Muscle of leg (tissue), 11 donors: ENCODE results near the gene RANBP3. TPM values are rescaled to one million over a fixed set of nuclear protein-coding genes. Genes with fewer than 3 reads are reported as not detected.

ENCODE experiments used
- DNase-seq: peaks from one replicate; pipeline ENCODE4 v3.0.0; 2013
- H3K27ac ChIP-seq: one replicate; pipeline ENCODE4 v1.5.1; 2013; ENCODE audit warnings: mild to moderate bottlenecking, low read length, control low read depth
- H3K27me3 ChIP-seq: one replicate; pipeline ENCODE4 v1.6.1; 2013; ENCODE audit warnings: low read length; ENCODE audit not compliant: control insufficient read depth, insufficient read depth
- H3K36me3 ChIP-seq: one replicate; pipeline ENCODE4 v1.6.1; 2013; ENCODE audit warnings: low read length; ENCODE audit not compliant: control insufficient read depth, insufficient read depth
- H3K4me1 ChIP-seq: one replicate; pipeline ENCODE4 v1.6.1; 2013; ENCODE audit warnings: low read length; ENCODE audit not compliant: control insufficient read depth, insufficient read depth
- H3K4me3 ChIP-seq: one replicate; pipeline ENCODE4 v1.5.1; 2013; ENCODE audit warnings: low read length, control low read depth
- H3K9me3 ChIP-seq: replicated peaks from 2 replicates; pipeline ENCODE4 v1.6.1; 2013; ENCODE audit warnings: low read depth, low read length; ENCODE audit not compliant: control insufficient read depth
- WGBS: methylation state at CpG from one replicate; pipeline ENCODE4 v1.1.5; 2013; ENCODE audit warnings: missing lambda C conversion rate; ENCODE audit not compliant: insufficient coverage; 5-methylcytosine and 5-hydroxymethylcytosine counted together
- polyA plus RNA-seq, 8 donors: library from polyadenylated mRNA; unstranded; fragments of 120-200 nt; gene quantifications; one replicate each; pipeline versions ENCODE4 v1.2.1 to v1.2.3, GENCODE V29; 2013; ENCODE audit warnings: inconsistent platforms in 1 of 8, low replicate concordance in 1 of 8; ENCODE audit not compliant: insufficient read length in 8 of 8, insufficient read depth in 1 of 8
- total RNA-seq: library from RNA; stranded (reverse); fragments of 120-200 nt; gene quantifications from one replicate; pipeline ENCODE4 v1.2.4, GENCODE V29; 2013

The RANBP3 gene
- total and polyA plus RNA-seq, 9 donors: 29.2 to 52.4 (median 43.6) TPM

DNA sequence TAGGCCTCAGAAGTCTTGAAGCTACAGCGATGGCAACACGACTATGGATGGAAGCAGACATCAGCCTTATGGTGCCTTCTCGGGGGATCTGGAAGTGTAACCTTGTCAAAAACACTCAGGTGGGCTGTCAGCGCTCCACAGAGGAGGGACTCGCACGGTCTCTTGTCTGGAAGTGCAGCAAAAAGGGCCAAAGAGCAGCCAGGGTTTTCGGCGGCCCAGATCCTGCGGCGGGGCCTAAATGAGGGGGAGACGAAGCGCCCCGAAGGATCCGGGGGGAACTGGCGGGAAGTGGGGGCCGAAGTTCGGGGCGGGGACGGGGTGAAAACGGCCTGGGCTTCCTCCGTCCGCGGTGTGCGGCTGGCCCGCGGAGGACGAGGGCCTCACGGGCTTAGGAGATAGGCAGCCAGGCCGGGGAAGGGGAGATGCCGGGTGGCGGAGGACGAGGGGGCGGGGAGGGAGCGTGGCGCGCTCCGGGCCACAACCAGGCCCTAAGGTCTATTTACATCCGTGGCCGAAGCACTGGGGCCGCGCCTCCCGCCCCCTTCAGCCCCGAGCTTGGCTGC lies 637 bp downstream of the RANBP3 start:
- Histone ChIP-seq H3K4me1 (peaks cover 26% of the 10 kb centered on the region), H3K9me3 (no peaks in the 10 kb centered on the region), H3K4me3 (peak overlapping the region; percentile 99), H3K27ac (peak overlapping the region; percentile 78), H3K36me3 (peaks cover 37% of the 10 kb centered on the region), H3K27me3 (no peaks in the 10 kb centered on the region)
- DNase-seq: no peak
- under 1% methylated on average over 41 of the region's 43 CpGs for WGBS

DNA sequence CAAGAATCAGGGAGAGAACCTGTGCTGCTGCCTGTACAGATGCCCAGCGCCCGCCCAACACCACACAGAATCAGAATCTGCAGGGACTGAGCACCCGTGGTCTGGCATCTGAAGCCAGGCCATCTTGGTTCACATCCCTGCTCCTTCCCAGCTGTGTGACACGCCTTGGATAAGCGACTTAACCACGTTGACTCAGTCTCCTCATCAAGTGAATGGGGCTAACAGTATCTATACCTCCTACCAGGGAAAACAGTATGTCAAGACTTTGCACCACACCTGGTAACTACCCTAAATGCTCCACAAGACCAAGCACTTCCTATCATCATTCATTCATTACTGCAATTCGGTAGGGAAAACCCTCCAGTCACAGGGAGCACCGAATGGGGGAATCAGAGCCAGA lies 1.2 kb downstream of the RANBP3 start:
- no peaks in the 10 kb centered on the region for H3K9me3 ChIP-seq
- peaks cover 26% of the 10 kb centered on the region for H3K4me1 ChIP-seq
- H3K36me3 ChIP-seq: peaks cover 38% of the 10 kb centered on the region
- H3K4me3 ChIP-seq: peak overlapping the region; percentile 99
- no peak for DNase-seq
- no peaks in the 10 kb centered on the region for H3K27me3 ChIP-seq
- WGBS: 67% methylated on average over 8 of the region's 8 CpGs
- no peak overlapping the region for H3K27ac ChIP-seq

GRCh38 chr19:5975388-5975728 lies 2.6 kb downstream of the RANBP3 start:
- Histone ChIP-seq H3K9me3 (no peaks in the 10 kb centered on the region), H3K4me1 (peaks cover 26% of the 10 kb centered on the region), H3K4me3 (no peak overlapping the region), H3K36me3 (peaks cover 38% of the 10 kb centered on the region), H3K27me3 (no peaks in the 10 kb centered on the region), H3K27ac (no peak overlapping the region)
- WGBS: 80% methylated on average over 1 of the region's 3 CpGs
- no peak for DNase-seq

DNA sequence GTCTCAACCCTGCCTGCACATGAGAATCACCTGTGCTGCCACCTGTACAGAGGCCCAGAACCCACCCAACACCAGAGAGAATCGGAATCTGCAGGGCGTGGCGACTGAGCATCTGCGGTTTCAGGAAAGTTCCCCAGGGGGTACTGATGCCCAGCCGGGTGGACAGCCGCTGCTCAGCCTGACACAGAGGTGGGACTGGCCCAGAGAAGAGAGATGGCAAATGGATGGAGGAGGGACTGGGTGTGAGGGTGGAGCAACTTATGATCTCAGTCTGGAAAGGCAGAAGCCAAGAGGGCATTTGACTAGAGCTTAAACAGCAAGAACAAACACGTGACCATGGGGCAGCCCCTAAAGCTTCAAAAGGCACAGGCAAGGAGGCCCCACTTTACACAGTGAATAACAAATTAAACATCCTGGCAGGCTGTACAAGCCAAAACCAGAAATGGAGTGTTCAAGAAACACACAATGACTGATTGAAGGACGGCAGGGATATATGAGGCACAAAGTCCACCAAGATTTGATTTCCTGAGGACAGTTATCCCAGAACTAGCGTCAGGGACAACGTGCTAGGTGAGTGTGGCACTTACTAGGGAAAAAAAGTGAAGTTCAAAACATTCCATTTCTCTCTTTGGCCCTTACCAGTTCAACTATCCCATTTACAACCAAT lies 3.1 kb downstream of the RANBP3 start:
- Histone ChIP-seq H3K9me3 (no peaks in the 10 kb centered on the region), H3K27me3 (no peaks in the 10 kb centered on the region), H3K36me3 (peaks cover 38% of the 10 kb centered on the region), H3K4me3 (no peak overlapping the region), H3K27ac (no peak overlapping the region), H3K4me1 (peaks cover 28% of the 10 kb centered on the region)
- WGBS: 67% methylated on average over 7 of the region's 10 CpGs
- no peak for DNase-seq

GRCh38 chr19:5973867-5974635 lies 3.9 kb downstream of the RANBP3 start:
- Histone ChIP-seq H3K4me3 (no peak overlapping the region), H3K27me3 (no peaks in the 10 kb centered on the region), H3K4me1 (peaks cover 28% of the 10 kb centered on the region), H3K36me3 (peaks cover 40% of the 10 kb centered on the region), H3K27ac (no peak overlapping the region), H3K9me3 (no peaks in the 10 kb centered on the region)
- 76% methylated on average over 10 of the region's 15 CpGs for WGBS
- no peak for DNase-seq

DNA sequence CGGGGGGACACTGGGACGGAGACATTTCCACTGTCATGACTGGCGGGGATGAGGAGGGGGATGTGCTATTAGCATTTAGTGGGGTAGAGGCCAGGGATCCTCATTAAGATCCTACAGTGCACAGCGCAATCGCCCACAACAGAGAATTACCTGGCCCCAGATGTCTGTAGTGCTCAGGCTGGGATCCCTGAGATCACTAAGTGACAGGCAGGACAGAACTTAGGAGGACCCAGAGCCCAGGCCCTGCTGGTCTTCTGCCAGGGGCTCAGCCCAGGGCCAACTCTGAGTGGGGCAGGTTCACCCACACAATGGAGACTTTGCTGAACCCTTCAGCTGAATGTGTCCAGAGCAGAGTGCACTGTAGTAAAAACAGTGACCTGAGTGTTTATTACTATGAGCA lies 4.6 kb downstream of the RANBP3 start:
- Histone ChIP-seq H3K27ac (no peak overlapping the region), H3K9me3 (no peaks in the 10 kb centered on the region), H3K36me3 (peaks cover 40% of the 10 kb centered on the region), H3K4me1 (peaks cover 28% of the 10 kb centered on the region), H3K4me3 (no peak overlapping the region), H3K27me3 (no peaks in the 10 kb centered on the region)
- 74% methylated on average over 4 of the region's 5 CpGs for WGBS
- no peak for DNase-seq

- no peaks in the 10 kb centered on the region for H3K27me3 ChIP-seq
- H3K4me1 ChIP-seq: peaks cover 37% of the 10 kb centered on the region
- H3K27ac ChIP-seq: no peak overlapping the region
- no peaks in the 10 kb centered on the region for H3K9me3 ChIP-seq
- DNase-seq: no peak
- H3K36me3 ChIP-seq: peaks cover 40% of the 10 kb centered on the region
- H3K4me3 ChIP-seq: no peak overlapping the region
- WGBS: 77% methylated on average over 5 of the region's 9 CpGs
Observed at GRCh38 chr19:5972355-5972731, 5.6 kb downstream of the RANBP3 start.

DNA sequence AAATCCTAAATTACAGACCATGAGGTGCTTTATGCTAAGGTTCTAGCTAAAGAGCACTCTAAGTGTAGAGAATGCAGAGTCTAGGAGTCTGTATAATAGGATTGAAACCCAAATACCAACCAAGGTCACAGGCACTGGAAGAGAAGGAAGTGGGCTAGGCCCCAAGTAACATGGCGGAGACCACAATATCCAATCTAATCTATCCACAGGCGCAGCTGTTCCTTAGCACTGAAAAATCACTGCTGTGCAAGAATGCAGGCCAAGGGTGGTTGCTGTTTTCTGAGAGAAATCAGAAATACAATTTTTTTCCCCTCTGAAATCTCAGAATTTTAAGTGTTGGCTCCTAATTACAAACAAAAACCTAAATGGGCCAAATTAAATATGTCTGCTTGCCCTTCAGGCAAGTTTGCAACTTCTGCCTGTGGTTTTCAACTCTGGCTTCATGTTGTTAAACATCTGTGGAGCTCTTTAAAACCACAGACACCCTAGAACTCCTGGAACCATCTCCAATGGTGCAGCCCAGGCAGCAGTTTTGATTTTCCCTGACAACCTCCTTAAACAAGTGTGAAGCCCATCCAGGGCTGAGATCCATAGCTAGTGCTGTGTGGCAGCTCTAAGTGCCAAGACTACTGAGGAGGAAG lies 6.1 kb downstream of the RANBP3 start:
- no peak overlapping the region for H3K27ac ChIP-seq
- peaks cover 39% of the 10 kb centered on the region for H3K36me3 ChIP-seq
- H3K9me3 ChIP-seq: no peaks in the 10 kb centered on the region
- no CpG with 5 or more reads among the region's 2 CpGs for WGBS
- no peaks in the 10 kb centered on the region for H3K27me3 ChIP-seq
- peaks cover 34% of the 10 kb centered on the region for H3K4me1 ChIP-seq
- no peak overlapping the region for H3K4me3 ChIP-seq
- no peak for DNase-seq

- no peak for DNase-seq
- no peak overlapping the region for H3K4me3 ChIP-seq
- H3K27me3 ChIP-seq: no peaks in the 10 kb centered on the region
- peaks cover 34% of the 10 kb centered on the region for H3K4me1 ChIP-seq
- peaks cover 39% of the 10 kb centered on the region for H3K36me3 ChIP-seq
- WGBS: 85% methylated on average over 7 of the region's 8 CpGs
- H3K9me3 ChIP-seq: no peaks in the 10 kb centered on the region
- H3K27ac ChIP-seq: peak overlapping the region; percentile 61
Observed at GRCh38 chr19:5969476-5969875, 8.5 kb downstream of the RANBP3 start.
